IPS-NIHi11 (cell line): ENCODE data around the gene CD207.
A peak's percentile ranks its signal among the peaks of the same experiment; 100 is the strongest.
"Not testable (repeated sequence)": the region's sequence is repeated elsewhere in the genome, so short reads cannot be mapped to it uniquely, and the experiment has no call there.

ENCODE experiments used
- DNase-seq: peaks from one replicate; pipeline ENCODE4 v3.0.0; 2012; ENCODE audit warnings: mixed read lengths, low spot score

Gene CD207

DNA sequence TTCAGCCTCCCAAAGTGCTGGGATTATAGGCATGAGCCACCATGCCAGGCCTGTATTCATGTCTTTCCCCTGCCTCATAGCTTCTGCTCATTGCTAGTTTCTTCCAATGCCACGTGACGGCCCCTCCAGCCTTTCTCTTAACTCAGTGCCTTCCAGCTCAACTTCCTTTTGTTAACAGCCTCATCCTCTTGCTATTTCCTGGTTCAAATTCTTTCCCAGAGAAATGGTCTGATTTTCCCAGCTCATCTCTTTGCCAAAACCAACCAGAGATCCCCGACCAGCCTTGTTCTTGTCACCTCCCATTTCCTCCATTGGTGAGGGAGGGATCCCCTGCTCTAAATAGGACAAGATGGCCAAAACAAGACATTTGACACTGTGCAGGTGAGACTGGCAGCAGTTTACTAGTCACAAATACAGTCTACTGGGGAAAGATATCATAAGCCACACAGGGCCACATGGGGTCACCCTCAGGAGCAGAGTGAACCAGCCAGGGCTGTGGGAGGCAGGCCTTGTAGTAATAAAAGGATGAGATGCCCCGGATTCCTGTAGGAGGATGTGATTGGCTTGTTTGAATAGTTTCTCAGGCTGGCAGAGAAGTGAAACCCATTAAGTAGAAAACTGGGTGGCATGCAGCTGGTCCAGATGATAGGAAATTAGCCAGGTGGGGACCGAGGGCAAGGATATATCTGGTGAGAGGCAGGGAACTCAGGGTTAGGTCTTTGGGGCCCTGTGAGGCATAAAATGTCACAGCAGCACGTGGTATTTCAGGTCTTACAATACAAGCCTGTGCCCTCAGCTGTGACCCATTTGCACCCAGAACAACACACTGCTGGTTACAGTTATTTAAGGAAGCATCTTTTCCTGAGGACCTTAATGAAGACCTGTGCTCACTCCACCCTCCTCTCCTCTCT is 6.4 kb downstream of the CD207 start:
- no peak for DNase-seq

DNA sequence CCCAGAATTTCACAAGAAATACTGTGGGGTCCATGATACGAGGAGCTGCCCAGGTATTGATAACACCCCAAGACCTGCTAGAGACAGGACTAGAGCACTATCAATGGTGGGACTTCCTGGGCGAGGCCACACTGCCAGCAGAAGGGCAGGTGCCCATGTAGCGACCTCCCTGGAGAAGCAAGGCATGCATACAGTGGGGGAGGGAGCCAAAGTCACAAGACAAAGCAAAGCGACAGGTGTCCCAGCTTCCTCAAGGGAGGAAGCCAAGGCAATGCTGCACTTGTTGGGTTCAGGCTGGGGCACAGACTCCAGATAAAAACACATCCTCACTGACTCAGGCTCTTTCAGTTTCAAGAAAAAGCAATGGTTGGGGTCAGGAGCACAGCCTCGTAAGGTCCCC is 7.5 kb downstream of the CD207 start:
- peak; percentile 15 for DNase-seq

DNA sequence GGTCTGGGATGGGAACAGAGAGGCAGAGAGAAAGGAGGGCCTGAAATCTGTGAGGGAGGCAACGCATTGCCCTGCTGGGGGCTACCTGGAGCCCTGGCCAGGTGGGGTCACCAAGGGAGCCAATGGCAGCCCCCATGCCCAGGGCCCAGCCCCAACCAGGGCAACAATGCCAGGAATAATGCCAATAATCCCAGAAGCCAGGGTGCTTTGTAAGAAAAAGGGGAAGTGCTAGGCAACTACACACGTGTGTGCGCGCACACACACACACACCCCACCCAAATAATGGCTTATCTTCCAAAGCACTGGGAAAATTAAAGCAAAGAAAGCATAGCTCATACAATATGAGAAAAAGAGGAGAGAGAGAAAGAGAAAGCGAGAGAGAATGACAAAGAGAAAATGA is 8.2 kb downstream of the CD207 start:
- no peak for DNase-seq

DNA sequence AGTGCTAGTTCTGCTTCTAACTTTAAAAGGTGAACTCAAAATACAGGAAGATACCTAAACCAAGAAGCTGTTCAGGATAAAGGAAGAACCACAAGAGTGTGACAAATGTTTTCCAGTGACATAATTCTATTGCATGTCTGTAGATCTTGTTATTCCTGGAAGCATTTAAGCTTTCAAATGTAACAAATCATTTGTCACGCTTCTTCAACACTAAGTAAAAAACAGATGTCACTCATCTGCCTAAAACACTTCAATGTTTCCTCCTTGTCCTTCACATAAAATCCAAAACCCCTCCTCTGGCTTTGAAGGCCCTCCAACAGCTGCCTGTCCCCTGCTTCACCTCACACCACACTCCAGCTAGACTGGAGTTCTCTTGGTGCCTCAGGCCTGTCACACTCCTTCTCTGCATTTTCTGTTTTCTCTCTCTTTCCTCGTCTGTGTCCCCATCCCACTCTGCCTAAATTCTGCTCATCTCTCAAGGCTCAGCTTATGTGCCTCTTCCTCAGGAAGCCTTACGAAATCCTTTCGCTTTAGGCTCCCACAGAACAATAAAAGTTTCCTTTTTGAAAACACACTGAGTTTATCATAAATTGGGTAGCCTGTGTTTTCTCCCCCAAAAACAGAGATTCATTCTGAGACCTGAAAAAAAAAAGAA is 8.8 kb downstream of the CD207 start:
- no peak for DNase-seq

DNA sequence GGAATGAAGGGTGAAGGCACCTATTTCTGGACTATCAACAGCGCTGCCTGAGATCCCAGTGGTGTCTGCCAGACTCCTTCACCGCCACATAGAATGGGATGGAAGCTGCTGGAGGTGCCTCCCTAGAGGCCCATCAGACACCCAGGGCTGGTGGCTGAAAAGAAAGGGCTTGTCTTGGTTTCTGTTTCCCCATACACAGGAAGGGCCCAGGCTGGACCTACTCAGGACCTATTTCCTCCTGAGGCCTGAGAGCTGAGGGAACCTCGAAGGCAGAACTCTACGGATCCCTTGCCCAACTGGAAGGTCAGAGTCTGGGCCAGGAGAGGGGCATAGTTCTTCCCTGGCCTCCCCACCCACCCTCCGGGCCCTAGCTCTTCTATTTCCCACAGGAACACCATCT is 12.4 kb downstream of the CD207 start:
- no peak for DNase-seq

DNA sequence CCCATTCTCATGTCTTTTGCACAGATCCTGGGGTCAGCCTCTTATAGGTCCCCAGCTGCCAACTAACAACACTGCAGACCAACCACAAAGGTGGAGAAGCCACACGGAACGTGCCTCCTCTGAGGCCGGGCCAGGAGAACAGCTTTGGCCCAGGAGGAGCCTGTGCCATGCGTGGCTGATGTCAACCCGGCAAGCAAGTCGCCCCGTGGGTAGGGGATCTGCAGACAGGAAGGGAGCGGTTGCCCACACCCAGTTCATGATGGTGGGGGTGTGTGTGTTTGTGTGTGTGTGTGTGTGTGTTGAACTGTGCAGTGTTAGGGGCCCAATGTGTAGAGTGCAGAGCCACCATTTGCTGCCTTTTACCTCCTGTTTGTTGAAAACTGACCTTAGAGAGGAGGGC is 12.8 kb downstream of the CD207 start:
- no peak for DNase-seq

DNA sequence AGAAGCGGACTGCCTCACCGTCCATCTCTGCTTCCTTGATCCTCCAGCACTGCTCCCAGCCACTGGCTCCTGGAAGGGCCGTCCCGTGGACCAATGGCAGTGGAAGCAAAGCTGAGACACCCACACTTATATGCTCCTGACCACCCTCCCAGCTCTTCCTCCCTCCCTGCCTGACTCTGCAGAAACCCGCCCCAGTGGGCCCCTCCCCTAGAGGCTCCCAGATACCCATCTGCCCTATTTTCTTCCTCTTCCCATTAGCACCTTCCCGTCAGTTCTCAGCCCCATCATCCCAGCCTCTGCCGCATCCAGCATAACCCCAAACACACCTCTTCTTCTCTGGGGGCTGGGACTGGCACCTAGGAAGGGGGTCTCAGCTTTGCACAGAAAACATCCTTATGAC is 15.1 kb downstream of the CD207 start, which contains the start of gene CLEC4F:
Gene CLEC4F, minus strand, starts transcription at position 101 of the 400 bp plus-strand sequence. Its CDS starts 76 bp downstream, at position 25.
- no peak for DNase-seq

DNA sequence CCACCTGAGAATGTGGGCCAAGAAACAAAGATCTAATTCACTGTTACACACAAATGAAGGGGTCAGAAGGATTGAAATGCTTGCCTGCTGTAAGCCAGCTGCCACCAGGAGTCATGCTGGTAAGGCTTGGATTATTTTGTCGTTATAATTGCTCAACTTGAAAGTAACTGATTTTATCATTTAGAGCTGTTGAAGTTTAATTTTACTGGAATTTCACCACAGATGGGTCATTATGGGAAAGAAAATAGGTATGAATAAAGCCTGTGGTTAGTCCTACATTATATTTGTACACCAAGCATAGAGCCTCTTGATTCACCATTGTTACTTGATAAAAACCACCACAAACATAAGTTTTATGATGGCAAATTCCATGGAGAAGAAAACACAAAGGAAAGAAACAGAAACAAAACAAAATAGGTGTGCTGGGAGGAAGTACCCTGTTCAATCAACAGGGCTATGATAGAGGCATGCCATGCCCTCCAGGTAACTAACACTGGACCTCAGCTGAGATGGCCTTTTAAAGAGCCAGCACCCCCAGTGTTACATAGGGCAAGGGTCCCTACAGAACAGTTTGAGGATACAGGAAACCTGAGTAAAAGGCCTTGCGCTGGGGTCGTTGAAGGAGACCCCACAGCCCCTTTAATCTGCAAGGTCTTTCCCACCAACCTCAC is 18.2 kb downstream of the CD207 start:
- DNase-seq: no peak

DNA sequence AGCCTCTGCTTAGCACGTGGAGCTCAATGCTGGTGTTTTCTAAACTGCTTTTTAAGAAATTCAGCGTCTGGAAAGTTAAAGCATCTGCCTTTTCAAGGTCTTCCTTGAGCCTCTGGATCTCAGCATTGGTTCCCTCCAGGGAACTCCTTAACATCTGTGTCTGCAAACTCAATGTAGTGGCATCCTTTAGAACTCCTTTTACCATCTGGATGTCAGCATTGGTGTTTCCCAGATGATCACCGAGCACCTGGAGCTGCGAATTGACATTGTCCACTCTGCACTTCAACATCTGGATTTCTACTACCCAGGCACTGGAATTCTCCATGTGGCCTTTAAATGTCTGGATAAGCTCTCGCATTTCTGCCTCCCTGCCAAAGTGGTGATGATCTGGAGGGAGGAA is 18.9 kb downstream of the CD207 start:
- no peak for DNase-seq

DNA sequence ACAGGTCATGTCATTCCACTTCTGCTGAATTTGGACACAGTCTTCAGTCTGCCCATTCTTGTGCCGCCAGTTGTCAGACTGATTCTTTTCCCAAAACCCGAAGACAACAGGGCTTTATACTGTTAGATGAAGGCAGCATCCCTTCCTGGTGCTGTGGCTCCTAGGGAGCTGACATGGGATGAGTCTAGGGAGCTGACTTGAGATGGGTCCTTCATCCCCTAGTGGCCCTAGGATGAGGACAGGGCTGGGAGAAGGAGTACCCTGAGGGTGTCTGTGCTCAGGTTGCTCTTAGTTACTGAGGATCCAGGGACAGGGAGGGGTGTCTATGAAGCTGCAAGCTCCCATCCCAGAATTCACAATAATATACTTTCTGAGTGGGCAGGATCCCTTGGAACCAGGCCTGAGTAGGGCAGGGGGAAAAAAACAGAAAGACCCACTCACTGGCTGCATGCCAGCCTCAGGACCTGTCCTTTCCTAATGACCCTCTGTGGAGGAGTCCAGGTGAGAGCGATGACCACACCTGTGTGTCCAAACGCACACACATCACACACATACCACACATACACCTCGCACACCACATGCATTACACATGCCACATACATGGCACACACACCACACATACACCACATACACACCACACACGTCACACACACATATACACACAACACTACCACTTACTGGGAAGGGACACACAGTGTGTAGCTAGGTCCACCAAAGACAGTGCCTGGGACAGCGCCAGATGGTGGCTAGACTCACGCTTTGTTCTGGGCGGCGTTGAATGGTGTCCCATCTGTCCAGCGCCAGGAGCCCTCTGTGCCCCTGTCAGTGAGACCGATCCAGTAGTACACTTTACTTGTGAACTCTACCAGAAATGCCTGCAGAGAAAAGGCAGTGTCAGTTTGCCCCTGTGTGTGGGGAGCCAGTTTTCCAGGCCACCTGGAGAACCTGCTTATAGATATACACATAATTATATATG is 26.3 kb downstream of the CD207 start:
- no peak for DNase-seq

DNA sequence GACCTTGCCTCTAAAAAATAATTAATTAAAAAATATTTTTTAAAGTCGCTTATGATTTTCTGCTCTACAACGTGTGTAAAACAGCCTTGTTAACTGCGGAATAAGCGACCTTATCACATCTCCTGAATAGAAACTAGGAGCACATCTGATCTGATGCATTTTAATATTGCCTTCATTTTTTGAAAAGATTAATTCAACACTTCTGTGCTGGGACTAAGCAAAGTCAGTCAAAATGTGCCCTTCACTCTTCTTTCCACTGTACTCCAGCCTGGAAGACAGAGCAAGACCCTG is 27.8 kb downstream of the CD207 start:
- DNase-seq: no peak

DNA sequence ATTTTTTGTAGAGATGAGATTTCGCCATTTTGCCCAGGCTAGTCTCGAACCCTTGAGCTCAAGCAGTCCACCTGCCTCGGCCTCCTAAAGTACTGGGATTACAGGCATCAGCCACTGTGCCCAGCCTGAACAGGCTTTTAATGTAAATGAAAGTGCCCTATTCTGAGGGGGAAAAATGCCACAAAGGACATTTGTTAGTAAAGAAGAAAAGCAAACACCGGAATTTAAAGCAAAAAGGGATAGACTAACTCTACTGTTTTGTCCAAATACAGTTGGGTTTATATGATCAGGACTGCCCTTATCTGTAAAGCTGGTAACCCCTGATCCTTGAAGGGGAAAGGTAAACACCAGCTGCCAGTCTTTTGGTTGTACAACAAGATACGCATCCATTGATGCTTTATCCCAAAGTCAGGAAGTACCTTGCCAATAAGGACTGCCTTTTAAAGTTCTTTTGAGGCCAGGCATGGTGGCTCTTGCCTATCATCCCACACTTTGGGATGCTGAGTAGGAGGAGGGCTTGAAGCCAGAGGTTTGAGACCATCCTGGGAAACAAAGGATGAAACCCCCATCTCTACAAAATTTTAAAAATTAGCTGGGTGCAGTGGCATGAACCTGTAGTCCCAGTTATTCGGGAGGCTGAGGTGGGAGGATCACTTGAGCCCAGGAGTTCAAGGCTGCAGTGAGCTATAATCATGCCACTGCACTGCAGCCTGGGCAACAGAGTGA is 28.4 kb downstream of the CD207 start:
- DNase-seq: no peak

DNA sequence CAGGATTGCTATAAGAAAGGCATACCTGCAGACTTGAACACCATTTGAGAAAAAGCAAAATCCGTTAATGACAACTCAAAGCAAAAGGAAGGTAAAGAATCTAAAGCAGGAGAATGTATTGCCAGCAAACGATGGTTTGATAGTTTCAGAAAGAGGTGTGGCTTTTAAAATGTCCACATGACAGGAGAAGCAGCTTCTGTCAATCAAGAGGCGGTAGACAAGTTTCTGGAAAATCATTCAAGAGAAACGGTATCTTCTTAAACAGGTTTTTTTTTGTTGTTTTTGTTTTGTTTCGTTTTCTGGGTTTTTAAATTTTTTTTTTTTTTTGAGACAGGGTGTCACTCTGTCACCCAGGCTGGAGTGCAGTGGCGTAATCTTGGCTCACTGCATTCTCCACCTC is 29.0 kb downstream of the CD207 start:
- DNase-seq: no peak

DNA sequence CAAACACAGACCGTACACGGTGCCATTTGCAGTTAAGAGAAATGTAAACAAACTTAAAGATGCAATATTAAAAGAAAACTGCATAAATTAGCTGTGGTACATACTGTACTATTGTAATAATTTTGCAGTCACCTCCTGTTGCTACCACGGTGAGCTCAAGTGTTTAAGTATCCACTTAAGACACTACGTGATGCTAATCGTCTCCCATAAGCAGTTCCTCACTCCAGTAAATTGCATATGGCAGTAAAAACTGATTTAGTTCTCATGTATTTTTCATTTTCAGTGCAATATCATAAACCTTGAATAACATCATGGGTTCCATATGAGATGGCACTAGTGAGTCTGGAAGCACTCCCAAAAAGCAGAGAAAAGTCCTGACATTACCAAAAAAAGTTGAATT is 29.6 kb downstream of the CD207 start:
- no peak for DNase-seq

DNA sequence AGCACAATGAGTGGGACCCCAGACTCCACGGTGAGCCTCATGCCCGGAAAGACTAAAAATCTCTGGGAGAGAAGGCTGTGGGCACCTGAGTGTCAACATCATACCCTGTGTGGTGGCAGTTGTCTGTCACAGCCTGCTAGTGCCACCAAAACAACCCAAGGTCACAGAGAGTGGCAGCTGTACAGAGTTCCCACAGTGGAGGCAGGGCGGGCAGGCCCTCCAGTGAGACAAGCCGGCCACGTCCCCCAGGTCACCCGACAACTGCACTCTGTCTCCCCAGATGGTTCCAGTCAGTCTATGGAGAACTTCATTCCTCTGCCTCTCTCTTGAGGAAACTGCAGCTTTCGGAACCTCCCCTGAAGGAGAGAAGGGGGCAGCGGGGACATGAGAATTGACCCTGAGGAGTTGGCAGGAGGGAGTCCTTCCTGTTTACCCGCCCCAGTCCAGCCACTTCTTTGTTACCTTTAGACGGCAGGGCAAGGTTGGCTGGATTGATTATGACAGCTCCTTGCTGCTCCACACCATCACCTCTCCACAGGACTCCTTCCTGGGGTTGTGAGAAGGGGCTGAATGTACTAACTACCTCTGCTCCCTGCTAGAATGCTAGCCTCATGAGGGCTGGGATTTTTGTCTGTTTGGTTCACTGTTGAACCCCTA is 33.9 kb downstream of the CD207 start:
- no peak for DNase-seq

DNA sequence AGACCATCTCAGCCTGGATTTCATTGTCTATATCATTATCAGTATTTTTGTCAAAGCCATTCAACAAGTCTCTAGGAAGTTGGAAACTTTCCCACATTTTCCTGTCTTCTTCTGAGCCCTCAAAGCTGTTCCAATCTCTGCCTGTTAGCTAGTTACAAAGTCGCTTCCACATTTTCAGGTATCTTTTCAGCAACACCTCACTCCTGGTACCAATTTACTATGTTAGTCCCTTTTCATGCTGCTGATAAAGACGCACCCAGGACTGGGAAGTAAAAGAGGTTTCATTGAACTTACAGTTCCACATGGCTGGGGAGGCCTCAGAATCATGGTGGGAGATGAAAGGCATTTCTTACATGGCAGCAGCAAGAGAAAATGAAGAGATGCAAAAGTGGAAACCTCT is 35.9 kb downstream of the CD207 start:
- DNase-seq: no peak

DNA sequence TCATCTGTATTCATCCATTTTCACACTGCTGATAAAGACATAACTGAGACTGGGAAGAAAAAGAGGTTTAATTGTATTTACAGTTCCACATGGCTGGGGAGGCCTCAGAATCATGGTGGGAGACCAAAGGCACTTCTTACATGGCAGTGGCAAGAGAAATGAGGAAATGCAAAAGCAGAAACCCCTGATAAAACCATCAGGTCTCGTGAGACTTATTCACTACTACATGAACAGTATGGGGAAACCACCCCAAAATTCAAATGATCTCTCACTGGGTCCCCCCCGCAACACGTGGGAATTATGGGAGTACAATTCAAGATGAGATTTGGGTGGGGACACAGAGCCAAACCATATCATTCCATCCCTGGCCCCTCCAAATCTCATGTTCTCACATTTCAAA is 37.6 kb downstream of the CD207 start:
- DNase-seq: not testable (repeated sequence)

DNA sequence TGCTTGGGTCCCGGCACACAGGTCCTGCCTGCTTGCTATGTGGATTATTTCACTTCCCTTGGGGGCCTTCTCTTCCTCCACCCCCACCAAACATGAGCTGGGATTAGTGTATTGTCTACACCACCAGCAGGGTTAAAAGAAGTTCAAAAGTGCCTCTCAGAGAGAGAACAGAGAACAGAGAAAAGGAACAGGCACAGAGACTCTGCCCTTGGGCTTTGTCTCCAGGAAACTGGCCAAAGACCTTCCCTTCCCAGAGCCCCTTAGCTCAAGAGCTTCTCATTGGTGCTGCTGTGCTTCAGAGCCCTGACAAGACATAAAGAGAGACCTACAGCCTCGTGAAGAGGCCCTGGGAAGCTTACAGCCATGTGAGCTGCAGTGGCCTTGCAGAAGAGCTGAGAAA is 38.1 kb downstream of the CD207 start:
- no peak for DNase-seq

DNA sequence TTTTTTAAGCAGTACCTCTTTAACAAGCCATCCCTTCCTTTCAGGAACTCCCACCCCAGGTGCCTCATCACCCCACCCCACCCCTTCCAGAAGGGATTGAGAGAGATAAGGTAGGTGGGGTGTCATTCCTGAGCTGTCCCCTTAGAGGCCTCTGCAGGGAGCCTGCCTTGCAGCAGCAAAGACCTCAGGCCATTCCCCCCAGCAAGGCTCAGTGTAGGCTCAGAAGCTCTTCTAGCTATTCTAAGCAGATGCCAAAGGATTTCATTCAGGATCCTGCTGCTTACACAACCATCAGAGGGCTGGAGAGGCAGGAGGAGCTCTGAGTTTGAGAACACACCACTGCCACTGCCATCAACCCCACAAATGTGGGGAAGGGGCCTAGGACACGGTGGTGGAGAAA is 39.4 kb downstream of the CD207 start:
- no peak for DNase-seq

DNA sequence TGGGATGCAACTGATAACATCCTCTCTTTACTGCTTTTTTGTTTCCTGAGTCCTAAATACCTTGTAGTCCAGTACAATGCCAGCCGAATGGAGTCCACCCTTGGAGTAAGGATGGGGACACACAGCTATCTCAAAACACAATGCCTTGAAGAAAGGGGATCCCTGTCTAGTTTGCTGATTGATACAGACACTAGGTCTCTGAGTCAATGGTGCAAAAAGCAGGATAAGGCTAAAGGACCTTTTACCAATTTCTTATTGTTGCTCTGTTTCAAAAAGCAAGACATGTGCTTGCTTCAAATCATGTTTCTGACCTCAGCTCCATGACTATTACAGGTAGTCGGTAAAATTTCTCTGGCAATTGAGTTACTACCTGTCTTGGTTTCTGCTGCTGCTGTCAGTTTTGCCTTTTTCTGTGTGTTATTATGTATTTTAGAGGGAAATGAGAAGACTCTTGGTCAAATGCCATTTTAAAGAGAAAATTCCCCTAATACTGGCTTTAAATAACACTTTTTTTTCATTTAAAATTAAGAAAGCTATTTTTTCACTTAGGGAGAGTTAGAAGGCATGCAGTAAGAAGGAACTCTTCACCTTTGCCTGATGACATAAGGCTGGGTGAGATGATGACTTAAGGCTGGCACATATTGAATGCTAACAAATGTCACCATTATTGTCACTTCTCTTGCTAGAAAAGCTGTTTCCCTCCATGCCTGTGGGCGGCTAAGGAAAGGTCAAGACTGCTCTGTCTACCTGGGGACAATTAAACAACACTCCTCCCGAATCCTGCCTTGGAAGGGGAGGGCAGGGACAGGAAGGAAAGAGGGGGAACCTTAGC is 40.2 kb downstream of the CD207 start:
- no peak for DNase-seq
